Cardiac muscle cell (in vitro differentiated cells and primary cell): Measurements from ENCODE around the gene MYO5B. TPM values are rescaled to one million over a fixed set of nuclear protein-coding genes. Genes with fewer than 3 reads are reported as not detected.
A peak's percentile ranks its signal among the peaks of the same experiment; 100 is the strongest.

ENCODE experiments used
- DNase-seq, 2 donors: peaks; one replicate each; pipeline versions ENCODE4 v3.0.0 to v3.0.0-alpha.2; 2010 to 2017; ENCODE audit warnings: low read depth in 1 of 2, low spot score in 1 of 2
- H3K27ac ChIP-seq: fragments of 200-600 bp; sonication (generic); 2 replicates; pipeline ENCODE4 v1.5.1; 2016
- H3K27me3 ChIP-seq: fragments of 200-600 bp; sonication (generic); 2 replicates; pipeline ENCODE4 v1.6.0; 2016; ENCODE audit warnings: control low read depth
- H3K36me3 ChIP-seq: fragments of 200-600 bp; sonication (generic); 2 replicates; pipeline ENCODE4 v1.5.1; 2016; ENCODE audit warnings: control low read depth
- H3K4me1 ChIP-seq: fragments of 200-600 bp; sonication (generic); 2 replicates; pipeline ENCODE4 v1.8.1; 2017; ENCODE audit warnings: low read depth, mild to moderate bottlenecking, mixed run types
- H3K4me3 ChIP-seq: fragments of 200-600 bp; sonication (generic); 2 replicates; pipeline ENCODE4 v1.5.1; 2016; ENCODE audit warnings: mild to moderate bottlenecking
- H3K9me3 ChIP-seq: fragments of 200-600 bp; sonication (generic); 2 replicates; pipeline ENCODE4 v1.5.1; 2017; ENCODE audit warnings: low read depth, mild to moderate bottlenecking, control low read depth
- CTCF ChIP-seq: IDR thresholded peaks from 2 replicates; pipeline ENCODE4 v1.5.1; 2012; ENCODE audit warnings: low read depth, mild to moderate bottlenecking, low read length
- polyA plus RNA-seq: library from polyadenylated mRNA; unstranded; fragments of >200 nt; fragmentation: Nextera tagmentation; extraction: Ambion mirVana; gene quantifications from 2 replicates; pipeline ENCODE4 v1.2.1, GENCODE V29; 2016
- total RNA-seq: library from RNA; depleted of rRNA; stranded (reverse); fragments of >200 nt; gene quantifications from 2 replicates; pipeline ENCODE4 v1.2.3, GENCODE V29; 2016

MYO5B gene
- total and polyA plus RNA-seq, 2 experiments from 2014 or later = 3.0 to 16.7 TPM

GRCh38 chr18:50065527-50065926 is 129.4 kb downstream of the MYO5B start:
- Histone ChIP-seq H3K4me1 (no peaks in the 10 kb centered on the region), H3K4me3 (no peak overlapping the region), H3K36me3 (no peaks in the 10 kb centered on the region), H3K27me3 (no peaks in the 10 kb centered on the region), H3K9me3 (no peaks in the 10 kb centered on the region), H3K27ac (no peak overlapping the region)
- no peak for TF ChIP-seq CTCF
- no peak for DNase-seq

GRCh38 chr18:50065039-50065438 is 129.9 kb downstream of the MYO5B start:
- H3K36me3 ChIP-seq = no peaks in the 10 kb centered on the region
- no peaks in the 10 kb centered on the region for H3K4me1 ChIP-seq

GRCh38 chr18:50061876-50062517 is 132.9 kb downstream of the MYO5B start:
- TF ChIP-seq CTCF = no peak

More at GRCh38 chr18:50065039-50065438, 129.9 kb downstream of the MYO5B start:
- Histone ChIP-seq H3K27ac (no peak overlapping the region), H3K27me3 (no peaks in the 10 kb centered on the region), H3K9me3 (no peaks in the 10 kb centered on the region), H3K4me3 (no peak overlapping the region)
- TF ChIP-seq CTCF = no peak
- DNase-seq = no peak

GRCh38 chr18:50060822-50061221 is 134.1 kb downstream of the MYO5B start:
- Histone ChIP-seq H3K36me3 (no peaks in the 10 kb centered on the region), H3K9me3 (no peaks in the 10 kb centered on the region), H3K4me3 (no peak overlapping the region), H3K27ac (no peak overlapping the region), H3K4me1 (no peaks in the 10 kb centered on the region), H3K27me3 (peaks cover 11% of the 10 kb centered on the region)
- no peak for DNase-seq
- no peak for TF ChIP-seq CTCF

More at GRCh38 chr18:50061876-50062517, 132.9 kb downstream of the MYO5B start:
- DNase-seq = peak in 1 of 2 donors; percentile 64
- no peaks in the 10 kb centered on the region for H3K36me3 ChIP-seq
- H3K9me3 ChIP-seq = no peaks in the 10 kb centered on the region
- no peaks in the 10 kb centered on the region for H3K4me1 ChIP-seq
- no peak overlapping the region for H3K27ac ChIP-seq
- peaks cover 11% of the 10 kb centered on the region for H3K27me3 ChIP-seq
- H3K4me3 ChIP-seq = no peak overlapping the region

- no peak for DNase-seq
- H3K4me1 ChIP-seq = no peaks in the 10 kb centered on the region
- H3K36me3 ChIP-seq = no peaks in the 10 kb centered on the region
- no peak overlapping the region for H3K4me3 ChIP-seq
- no peak for TF ChIP-seq CTCF
- H3K27ac ChIP-seq = no peak overlapping the region
- no peaks in the 10 kb centered on the region for H3K9me3 ChIP-seq
- peaks cover 11% of the 10 kb centered on the region for H3K27me3 ChIP-seq
Observed at GRCh38 chr18:50058731-50059130, 136.2 kb downstream of the MYO5B start.
